ENCODE measurements around the gene METRNL.

Gene METRNL

DNA sequence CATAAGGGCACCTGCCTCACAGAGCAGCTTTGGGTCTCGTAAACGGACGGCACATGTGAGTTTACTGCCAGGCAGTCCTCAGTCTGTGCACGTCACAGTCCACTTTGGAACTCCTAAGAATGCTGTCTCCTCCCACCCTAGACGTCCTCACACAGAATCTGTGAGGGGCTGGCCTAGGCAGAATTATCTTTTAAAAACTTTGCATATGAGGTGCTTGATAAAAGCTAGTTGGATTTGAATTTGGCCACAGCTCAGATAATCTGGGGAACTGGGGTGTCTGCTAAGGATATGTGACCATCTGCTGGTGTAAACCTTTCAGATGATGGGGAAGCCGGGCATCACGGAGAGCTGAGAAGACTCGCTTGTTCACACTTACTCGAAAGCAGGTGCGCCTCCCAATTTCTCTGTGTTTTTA lies 64.4 kb downstream of the METRNL start:
- Histone ChIP-seq H3K27ac (ENCODE audit: low read length) (no peak overlapping the region), H3K4me1 (ENCODE audit: low read length) (no peaks in the 10 kb centered on the region), H3K4me2 (ENCODE audit: low read depth, low read length) (no peak overlapping the region), H3F3A (ENCODE audit: insufficient read depth, low read length) (no peaks in the 10 kb centered on the region), H4K20me1 (ENCODE audit: insufficient read depth, low read length) (no peaks in the 10 kb centered on the region), H3K9me3 (replicated peaks; ENCODE audit: insufficient read depth, low read length) (no peaks in the 10 kb centered on the region), H3K4me3 (ENCODE audit: low read length) (no peak overlapping the region), H3K27me3 (replicated peaks; ENCODE audit: insufficient read depth, low read length) (peaks cover 97% of the 10 kb centered on the region), H3K36me3 (replicated peaks; ENCODE audit: insufficient read depth, low read length) (no peaks in the 10 kb centered on the region), H3K79me2 (ENCODE audit: low read length) (no peaks in the 10 kb centered on the region), H3K9ac (ENCODE audit: low read length) (no peak overlapping the region), H2AFZ (ENCODE audit: low read length) (no peak overlapping the region), H3K9me2 (replicated peaks; ENCODE audit: insufficient read depth, low read length) (no peaks in the 10 kb centered on the region)
- TF ChIP-seq, protein P1, sequence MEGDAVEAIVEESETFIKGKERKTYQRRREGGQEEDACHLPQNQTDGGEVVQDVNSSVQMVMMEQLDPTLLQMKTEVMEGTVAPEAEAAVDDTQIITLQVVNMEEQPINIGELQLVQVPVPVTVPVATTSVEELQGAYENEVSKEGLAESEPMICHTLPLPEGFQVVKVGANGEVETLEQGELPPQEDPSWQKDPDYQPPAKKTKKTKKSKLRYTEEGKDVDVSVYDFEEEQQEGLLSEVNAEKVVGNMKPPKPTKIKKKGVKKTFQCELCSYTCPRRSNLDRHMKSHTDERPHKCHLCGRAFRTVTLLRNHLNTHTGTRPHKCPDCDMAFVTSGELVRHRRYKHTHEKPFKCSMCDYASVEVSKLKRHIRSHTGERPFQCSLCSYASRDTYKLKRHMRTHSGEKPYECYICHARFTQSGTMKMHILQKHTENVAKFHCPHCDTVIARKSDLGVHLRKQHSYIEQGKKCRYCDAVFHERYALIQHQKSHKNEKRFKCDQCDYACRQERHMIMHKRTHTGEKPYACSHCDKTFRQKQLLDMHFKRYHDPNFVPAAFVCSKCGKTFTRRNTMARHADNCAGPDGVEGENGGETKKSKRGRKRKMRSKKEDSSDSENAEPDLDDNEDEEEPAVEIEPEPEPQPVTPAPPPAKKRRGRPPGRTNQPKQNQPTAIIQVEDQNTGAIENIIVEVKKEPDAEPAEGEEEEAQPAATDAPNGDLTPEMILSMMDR (IDR thresholded peaks at IDR 0.05; ENCODE audit: low read length) = no peak
- TF ChIP-seq EZH2 (optimal IDR thresholded peaks at IDR 0.05; ENCODE audit: low read depth, low read length) (no peak), EZH2phosphoT487 (IDR thresholded peaks at IDR 0.05; ENCODE audit: low read length) (no peak)
- DNase-seq = no peak

Data from MM.1S (cell line).